Brain pericyte (primary cell): ENCODE results near the gene CDH23.

ENCODE experiments used
- DNase-seq: peaks from one replicate; pipeline ENCODE4 v3.0.0-alpha.2; 2012; ENCODE audit warnings: low read depth, low spot score

CDH23 gene

DNA sequence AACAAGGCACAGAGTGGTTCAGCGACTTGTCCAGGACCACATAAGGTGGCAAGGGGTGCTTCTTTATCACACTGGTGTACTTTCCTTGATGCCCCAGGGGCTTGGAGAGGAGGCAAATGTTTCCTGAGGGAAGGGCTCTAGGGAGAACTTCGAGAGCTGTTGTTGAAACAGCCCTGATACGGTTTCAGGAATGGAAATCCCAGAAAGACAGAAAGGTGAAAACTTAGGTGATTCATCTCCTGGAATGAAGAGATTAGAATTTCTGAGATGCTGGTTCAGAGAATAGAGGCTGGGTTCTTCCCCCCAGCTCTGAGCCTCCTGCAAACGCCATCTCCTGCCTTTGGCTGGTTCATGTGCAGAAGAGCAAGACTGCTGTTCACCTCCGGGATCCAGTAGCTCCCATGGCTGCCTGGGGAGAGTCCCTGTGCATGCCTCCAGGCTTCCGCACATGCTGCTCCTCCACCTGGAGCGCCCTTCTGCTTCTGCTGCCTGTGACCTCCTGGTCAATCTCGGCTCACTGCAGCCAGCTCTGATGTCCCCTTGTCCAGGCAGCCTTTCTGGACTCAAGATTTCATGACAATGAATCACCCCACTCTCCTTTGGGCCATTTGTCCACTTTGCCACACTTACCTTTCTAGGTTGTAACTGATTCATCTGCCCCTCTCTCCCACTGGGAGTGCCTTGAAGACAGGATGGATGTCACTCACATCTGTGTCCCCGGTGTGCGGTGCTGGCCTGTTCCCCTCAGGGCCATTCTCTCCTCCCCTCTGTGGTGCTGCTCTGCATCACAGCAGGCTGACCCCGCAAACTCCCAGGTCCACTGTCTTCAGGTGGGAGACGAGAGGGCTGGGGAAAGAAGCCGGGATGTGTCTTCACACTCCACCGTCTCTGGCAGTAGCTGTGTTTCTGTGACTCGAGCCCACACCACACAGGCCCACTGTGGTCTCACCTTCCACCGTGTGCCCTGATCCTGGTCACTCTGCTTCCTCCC lies 3.6 kb upstream of the CDH23 start:
- DNase-seq: no peak

DNA sequence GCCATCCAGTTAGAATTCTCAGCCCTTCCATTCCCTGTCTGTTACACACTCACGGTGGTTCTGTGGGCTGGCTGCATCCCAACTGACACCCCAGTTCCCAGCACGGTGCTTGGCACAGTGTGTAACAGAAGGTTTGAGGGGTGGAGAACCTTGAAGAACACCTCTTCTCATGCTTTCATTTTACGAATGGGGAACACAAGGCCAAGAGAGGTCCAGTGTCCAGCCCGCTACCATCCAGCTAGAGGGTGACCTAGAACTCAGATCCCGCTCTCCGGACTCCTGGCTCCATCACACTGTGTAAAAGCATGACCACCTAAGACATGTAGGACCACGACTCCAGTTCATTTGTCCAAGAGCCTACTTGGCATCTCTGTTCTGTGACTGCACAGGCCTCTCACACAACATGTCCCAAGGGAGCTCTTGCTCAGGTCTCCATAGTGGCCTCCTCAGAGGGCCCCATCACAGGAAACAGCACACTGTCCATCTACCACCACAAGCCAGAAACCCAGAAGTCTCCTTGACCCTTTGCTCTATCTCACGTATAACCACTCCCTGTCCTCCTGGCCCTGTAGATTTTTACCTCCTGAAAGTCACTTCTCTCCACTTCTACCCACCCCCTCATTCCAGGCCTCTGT lies 2.8 kb upstream of the CDH23 start:
- no peak for DNase-seq

DNA sequence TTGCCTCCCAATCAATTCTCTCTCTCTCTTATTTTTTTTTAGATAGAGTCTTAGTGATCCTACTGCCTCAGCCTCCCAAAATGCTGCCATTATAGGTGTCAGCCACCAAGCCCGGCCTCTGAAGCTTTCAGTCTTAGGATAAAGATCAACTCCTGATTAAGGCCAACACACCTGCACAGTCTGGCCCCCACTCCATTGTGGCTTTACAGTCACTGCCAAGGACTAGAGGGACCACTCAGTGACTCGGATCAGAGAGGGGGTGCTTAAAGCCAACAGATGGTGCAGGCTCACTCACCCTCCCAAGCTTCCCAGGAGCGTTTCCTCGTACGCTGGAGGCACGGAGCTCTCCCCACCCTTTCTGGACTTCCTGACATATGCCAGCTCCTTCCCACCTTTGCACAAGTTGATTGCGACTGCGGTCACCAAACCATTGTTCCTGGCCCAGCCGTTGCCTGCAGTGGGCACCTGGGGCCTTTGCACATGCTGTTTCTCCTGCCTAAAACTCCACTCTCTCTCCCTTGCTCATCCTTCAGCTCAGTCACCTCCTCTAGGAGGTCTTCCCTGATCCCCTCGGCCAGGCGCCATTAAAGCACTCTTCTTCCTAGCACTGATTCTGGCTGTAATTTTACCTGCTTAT lies 1.7 kb upstream of the CDH23 start:
- DNase-seq: no peak

DNA sequence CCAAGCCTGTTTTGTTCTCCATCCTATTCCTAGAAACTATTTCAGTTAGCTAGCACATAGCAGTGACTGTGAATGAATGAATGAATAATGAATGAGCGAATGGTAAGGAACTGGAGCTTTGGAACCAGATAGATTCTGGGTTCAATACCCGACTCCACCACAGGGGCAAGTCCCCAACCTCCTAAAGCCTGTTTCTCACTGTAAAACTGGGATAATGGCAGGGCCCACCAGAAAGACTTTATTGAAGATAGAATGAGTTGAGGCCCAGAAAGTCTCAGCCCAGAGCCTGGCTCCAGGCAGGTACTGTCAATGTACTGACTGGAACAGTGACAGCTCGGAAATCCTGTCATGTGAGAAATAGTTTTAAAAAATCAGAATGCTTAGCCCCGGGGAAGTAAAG lies 1.1 kb upstream of the CDH23 start:
- no peak for DNase-seq

DNA sequence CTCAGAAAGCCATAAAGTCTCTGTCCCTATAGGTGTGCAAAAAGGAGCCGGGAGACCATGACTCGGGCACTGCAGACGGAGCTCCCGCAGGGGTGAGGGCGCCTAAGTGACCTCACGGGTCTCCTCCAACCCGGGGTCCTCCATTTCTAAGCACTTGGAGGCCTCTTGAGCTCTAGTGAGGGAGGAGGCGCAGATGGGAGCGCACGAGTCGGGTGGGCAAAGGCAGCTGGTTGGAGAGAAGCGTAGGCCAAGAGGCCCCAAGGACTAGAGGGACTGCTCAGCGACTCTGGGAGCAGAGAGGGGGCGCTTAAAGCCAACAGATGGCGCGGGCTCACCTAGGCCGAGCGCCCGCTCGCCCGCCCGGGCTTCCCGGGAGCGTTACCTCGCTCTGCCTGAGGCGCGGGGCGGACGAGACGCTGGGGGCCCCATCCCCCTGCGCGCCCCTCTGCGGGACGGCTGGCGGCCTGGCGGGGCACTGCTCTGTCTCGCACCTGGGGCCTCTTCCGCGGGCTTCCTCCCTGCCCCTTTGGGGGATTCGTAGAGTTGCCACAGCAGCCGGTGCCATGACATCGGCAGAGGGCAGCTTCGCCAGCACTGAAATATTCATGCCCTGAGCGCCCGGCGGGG lies 523 bp upstream of the CDH23 start:
- no peak for DNase-seq

DNA sequence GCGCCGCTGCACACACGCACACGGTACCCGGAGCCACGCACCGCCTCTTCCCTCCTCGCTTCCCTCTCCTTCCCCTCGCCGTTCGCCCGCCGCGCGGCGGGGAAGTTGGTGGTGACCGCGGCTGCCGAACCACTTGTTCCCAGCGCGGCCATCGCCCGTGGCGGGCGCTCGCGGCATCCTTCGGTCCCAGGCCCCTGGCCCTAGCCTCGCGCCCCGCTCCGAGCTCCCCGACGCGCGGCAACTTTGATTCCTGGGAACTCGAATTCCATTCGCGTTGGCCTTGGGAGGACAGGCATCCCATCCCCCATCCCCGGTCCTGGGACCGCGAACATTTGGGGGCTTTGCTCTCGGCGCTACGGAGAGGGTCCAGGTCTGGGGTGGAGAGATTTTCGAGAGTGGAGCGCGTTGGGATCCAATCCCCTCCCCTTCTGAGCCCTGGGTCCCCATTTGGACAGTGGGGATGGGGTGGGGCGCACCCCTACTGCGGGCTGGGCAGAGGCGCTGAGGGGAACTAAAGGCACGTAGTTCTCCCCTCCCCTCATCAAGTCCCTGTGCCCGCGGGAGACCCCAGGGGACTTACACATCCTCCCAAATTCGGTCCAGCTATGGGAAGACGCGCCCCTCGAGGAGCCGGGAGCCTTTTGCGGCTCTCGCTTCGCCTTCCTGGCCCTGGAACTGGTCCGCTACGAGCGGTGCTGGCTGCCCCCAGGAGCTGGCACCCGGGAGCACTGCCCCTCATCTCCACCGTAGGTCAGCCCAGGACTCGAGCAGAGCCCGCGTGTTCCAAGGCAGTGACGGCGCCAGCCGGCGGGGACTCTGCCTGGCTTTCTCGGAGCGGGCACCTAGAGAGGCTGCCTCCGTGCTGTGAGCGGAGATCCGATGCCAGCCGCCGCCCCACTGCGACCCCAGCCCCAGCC lies 834 bp downstream of the CDH23 start:
- no peak for DNase-seq

DNA sequence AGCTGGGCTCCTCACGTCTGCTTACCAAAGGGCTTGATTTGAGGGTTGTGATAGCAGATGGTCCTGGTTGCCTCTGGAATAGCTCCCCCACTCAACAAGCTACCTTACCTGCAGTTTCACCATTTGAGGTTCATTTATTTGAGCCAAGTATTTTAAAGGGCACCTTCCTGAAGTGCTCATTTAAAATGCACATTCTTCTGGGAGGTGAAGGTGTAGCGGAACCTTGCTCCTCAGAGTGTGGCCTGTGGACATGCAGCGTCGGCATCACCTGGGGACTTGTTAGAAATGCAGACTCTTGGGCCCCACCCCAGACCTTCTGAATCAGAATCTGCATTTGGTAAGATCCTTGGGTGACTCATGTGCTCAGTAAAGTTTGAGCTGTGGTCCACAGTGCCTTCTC lies 2.3 kb downstream of the CDH23 start:
- no peak for DNase-seq

DNA sequence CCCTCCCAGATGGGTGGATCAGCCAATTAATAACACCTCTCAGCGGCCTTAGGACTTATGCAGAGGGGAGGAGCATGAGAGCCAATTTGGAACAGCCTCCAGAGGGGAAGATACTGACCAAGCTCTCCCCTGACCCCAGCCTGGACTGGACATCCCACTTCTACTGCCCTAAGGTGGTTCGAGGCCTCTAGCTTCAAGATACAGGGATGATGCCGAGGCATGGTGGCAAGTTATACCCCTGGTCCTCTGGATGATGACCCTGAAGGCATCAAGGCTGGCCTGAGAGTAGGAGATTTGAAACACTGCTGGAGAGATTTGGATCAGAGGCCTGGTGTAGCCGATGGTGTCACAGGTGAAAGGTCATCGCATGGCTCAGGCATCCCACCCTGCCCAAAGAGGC lies 3.2 kb downstream of the CDH23 start:
- DNase-seq: no peak

DNA sequence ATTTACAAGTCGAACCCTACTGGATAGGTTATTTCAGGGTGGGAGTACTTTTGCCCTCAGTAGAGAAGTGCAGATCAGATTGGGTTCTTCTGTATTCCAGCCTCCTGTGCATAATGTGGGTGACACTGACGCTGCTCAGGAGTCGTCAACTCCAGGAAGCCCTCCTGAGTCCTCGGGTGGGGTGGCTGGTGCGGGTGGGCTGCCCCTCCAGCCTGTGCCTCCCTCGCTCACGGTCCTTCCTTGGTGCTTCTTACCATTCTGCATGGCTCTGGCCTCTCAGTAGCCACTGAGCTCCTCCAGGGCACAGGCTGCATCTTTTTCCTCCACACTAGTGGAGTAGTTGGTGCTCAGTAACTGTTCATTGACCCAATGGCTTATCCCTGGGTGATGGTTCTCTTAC lies 4.3 kb downstream of the CDH23 start:
- DNase-seq: no peak

DNA sequence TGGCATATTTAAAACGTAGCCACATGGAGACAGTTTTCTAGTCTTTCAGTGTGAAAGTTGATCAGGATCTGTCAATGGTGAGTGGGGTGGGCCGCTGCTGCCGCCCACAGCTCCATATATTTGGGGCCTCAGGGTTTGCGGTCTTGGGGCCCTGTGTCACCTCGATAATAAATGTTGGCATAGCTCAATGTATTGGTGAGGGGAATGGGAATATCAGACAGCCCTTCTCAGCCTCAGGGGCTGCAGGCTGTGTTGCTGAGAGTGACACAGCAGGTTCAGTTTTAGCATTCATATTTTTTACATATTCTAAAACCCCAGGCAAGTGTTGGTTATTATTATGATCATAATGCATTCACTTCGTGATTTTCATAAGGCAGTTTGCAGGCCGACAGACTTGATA lies 5.3 kb downstream of the CDH23 start:
- DNase-seq: no peak

DNA sequence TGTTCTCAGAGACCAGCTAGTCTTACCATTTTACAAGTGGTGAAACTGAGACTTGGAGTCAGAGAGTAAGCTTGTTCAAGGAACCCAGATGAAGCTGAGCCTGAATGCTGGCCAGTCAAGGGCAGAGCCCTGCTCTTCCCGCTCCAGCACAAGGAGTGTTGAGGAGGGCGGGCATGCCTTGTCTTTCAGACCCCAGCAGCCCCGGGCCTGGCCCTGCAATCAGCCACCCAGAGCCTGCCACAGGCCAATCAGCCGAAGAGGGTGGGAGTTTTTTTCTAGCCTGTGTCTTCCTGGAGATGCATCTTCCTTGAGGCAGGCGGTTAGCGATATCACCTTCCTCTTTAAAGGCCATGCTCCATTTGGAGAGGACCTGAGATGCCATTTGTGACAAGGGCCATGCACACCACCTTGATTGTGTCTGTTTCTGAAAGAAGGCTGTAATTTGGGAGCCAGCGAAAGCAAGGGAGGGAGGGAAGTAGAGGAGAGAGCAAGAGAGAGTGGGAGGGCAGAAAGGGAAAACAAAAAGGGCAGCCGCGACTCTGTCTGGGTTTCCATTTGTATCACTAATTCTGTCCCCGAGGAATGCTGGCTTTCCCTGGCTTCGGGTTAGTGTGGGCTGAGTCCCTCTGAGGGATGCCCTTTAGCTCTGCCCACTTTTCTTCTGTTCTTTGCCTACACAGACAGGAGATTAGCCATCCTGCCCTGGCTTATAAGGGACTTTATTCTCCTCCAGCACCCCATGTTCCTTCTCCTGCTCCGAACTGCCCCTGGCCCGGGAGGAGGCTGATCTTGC lies 8.0 kb downstream of the CDH23 start:
- no peak for DNase-seq

DNA sequence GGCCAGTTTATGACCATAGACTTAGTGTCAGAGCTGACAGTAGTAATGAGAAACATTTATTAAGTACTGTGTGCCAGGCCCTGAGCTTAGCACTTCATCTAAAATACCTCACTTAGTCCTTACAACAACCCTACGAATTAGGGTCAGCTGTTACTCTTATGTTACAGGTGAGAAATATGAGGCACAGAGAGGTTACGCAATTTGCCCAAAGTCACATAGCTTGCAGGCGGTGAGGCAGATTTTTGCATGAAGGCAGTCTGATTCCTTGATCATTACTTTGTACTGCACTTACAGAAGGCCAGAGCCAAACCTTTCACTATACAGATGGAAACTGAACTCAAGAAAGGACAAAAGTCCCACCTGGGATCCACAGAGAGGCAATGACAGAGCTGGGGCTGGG lies 10.2 kb downstream of the CDH23 start:
- DNase-seq: no peak

DNA sequence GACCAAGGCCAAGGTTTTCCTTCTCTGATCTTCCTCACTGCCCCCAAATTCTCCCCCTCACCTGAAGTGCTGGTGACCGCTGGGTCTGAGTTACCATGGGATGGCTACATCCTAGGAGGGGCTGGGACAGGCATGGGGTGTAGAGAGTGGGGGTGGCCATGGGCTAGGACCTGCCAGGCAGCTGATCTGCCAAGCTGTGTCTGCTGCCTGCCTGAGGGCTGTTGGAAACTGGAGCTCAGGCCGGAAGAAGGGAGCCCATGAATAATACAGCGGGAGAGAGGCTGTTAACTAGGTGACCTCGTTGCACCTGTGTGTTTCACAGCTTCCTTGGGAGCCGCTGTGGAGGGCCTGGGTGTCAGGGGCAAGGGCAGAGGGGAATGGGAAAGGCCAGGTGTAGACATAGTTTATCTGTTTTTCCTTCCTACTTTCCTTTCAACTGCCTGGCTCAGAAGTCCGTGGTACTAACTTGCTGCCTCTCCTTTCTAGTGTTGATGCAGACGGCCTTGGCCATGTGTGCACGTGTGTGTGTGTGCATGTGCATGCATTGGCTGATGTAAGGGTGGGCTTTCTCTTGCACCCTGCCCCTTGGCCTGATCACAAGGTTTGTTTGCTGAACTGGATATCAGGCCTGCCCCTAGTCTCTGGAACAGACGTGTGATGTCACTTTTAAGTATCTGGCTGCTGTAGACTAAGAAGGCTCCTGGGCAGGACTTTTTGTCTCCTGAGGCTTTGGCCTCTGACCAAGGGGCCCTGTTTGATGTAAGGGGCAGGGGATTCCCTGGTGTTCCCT lies 11.9 kb downstream of the CDH23 start:
- no peak for DNase-seq

DNA sequence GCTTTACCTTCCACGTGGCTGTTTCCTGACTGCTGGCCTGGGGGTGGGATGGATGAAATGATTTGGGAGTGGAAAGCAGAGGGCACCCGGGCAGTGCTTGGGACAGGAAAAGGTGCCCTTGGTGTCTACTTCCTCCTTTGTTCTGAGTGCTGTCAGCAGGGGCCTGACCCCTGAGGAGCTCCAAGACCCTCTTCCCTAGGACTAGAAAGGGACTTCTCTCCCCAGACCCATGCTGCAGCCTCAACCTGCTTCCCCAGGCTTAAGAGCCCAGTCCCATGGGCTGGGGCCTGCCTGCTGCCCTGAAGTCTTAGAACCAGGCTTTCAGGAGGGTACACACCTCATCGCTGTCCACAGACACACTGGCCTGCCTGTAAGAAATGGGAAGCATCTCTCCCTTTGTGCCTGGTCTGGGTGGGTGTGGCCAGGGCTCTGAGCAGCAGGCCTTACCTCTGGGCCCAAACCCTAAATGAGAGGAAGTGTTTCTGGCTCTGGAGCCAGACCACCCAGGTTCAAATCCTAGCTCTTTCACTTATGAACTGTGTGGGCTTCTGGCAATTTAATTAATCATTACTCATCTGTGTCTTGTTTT lies 12.9 kb downstream of the CDH23 start:
- no peak for DNase-seq

DNA sequence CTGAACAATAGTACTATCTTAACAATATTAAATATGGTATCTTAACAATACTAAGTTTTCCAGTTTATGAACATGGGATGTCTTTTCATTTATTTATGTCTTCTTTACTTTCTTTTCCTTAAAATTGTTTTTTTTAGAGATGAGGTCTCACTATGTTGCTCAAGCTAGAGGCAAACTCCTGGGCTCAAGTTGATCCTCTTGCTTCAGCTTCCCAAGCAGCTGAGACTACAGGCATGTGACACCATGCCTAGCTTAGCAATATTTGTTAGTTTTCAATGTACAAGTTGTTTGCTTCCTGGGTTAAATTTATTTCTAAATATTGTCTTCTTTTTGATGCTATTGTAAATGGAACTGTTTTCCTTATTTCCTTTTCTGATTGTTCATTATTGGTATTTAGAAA lies 16.9 kb downstream of the CDH23 start:
- no peak for DNase-seq

DNA sequence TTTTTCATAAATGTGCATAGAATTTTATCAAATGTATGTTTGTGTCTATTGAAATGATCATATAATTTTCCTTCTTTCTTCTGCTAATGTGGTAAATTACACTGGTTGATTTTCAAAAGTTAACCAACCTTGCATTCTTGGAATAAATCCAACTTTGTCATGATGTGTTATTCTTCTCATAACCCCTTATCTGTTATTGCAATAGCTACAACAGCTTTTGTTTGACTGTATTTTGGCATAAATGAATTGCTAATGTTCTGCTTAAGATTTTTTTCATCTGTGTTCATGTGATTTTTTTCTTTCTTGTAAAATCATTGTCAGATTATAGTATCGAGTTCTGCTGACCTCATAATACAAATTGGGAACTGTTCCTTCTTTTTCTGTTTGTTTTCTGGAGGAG lies 17.6 kb downstream of the CDH23 start:
- no peak for DNase-seq

DNA sequence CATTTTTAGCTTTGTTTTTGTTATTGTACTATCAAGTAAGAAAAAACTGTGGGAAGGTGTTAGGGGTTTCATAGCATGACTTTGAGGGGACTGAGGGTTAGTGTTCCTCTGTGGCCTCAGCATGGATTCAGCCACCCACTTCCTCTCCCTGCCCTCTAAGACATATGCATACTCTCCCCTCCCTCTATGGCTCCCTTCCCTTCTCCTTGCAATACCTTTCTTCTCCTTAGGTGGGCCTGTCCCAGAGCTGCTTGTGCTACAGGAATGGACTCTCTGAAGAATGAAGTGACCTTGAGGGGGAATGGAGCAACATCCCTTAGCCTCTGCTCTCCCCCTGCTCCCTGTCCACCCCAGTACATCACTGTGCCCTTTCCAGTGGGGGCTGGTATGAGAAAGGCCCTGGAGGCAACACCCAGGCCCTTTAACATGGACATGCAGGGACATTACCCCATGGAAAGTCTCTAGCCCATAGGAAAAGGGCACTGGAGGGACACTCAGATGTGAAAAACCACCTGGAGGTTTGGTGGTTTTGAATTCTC lies 22.4 kb downstream of the CDH23 start:
- no peak for DNase-seq

DNA sequence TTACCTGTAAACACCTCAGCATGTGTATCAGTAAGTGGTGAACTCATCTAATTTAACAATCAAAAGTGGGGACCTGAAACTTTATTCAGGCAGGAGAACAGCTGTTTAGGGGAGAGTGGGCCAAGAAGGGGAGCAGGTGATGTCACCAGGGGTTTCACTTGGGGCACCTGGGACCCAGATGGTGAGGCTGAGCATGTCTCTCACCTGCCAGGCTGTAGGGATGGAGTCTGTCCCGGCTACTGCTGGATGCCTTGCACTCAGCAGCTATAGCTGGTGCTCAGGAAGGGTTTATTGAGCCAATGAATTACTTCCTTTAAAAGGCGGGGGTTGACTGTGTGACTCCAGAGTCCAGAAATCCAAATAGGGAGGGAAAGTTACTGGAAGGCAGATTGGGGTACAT lies 23.0 kb downstream of the CDH23 start:
- DNase-seq: no peak

DNA sequence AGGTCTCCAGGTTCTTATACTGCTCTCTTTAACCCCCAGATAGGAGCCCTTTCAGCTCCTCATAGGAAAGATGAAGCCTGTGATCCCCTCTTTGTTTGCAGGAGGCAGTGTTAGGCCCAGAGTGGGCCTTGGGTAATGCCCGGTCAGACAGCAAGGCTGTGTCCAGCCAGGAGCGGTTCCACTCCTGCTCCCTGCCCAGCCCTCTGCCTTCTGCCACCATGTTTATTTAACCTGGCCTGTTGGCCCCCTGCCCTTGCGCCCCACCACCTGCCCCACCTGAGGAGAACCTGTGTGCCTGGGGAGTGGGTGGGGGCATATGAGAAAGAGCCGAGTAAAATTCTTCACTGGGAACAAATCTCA lies 24.3 kb downstream of the CDH23 start:
- no peak for DNase-seq
